ENCODE measurements around the gene COL4A2. TPM values are rescaled to one million over a fixed set of nuclear protein-coding genes. Genes with fewer than 3 reads are reported as not detected.

COL4A2 gene
- total RNA-seq, 1 donor from 2014 or later, result 290 TPM

GRCh38 chr13:110416131-110417025 lies 109.3 kb downstream of the COL4A2 start:
- DNase-seq (ENCODE audit: low read depth, low spot score), result no peak

- no peak for DNase-seq (ENCODE audit: low read depth, low spot score)
Measured at GRCh38 chr13:110418944-110419343, 111.9 kb downstream of the COL4A2 start.

GRCh38 chr13:110419381-110419791 lies 112.3 kb downstream of the COL4A2 start:
- no peak for DNase-seq (ENCODE audit: low read depth, low spot score)

GRCh38 chr13:110419946-110420345 lies 112.9 kb downstream of the COL4A2 start:
- DNase-seq (ENCODE audit: low read depth, low spot score), result no peak

GRCh38 chr13:110420626-110421025 lies 113.5 kb downstream of the COL4A2 start:
- DNase-seq (ENCODE audit: low read depth, low spot score), result no peak

- no peak for DNase-seq (ENCODE audit: low read depth, low spot score)
Measured at GRCh38 chr13:110421061-110421460, 114.0 kb downstream of the COL4A2 start.

- DNase-seq (ENCODE audit: low read depth, low spot score), result no peak
Measured at GRCh38 chr13:110421696-110422385, 114.8 kb downstream of the COL4A2 start.

GRCh38 chr13:110422913-110423688 lies 116.0 kb downstream of the COL4A2 start:
- no peak for DNase-seq (ENCODE audit: low read depth, low spot score)

GRCh38 chr13:110423689-110424302 lies 116.7 kb downstream of the COL4A2 start:
- DNase-seq (ENCODE audit: low read depth, low spot score), result no peak

GRCh38 chr13:110424569-110425443 lies 117.7 kb downstream of the COL4A2 start:
- no peak for DNase-seq (ENCODE audit: low read depth, low spot score)

GRCh38 chr13:110425444-110425780 lies 118.3 kb downstream of the COL4A2 start:
- peak; percentile 50 for DNase-seq (ENCODE audit: low read depth, low spot score)

- DNase-seq (ENCODE audit: low read depth, low spot score), result no peak
Measured at GRCh38 chr13:110426735-110427134, 119.7 kb downstream of the COL4A2 start.

- DNase-seq (ENCODE audit: low read depth, low spot score), result no peak
Measured at GRCh38 chr13:110428313-110428712, 121.2 kb downstream of the COL4A2 start.

GRCh38 chr13:110430391-110431336 lies 123.6 kb downstream of the COL4A2 start:
- no peak for DNase-seq (ENCODE audit: low read depth, low spot score)

GRCh38 chr13:110431425-110432294 lies 124.6 kb downstream of the COL4A2 start:
- DNase-seq (ENCODE audit: low read depth, low spot score), result no peak

GRCh38 chr13:110432522-110432921 lies 125.4 kb downstream of the COL4A2 start:
- DNase-seq (ENCODE audit: low read depth, low spot score), result no peak

- no peak for DNase-seq (ENCODE audit: low read depth, low spot score)
Measured at GRCh38 chr13:110433014-110433413, 125.9 kb downstream of the COL4A2 start.

GRCh38 chr13:110434629-110435028 lies 127.5 kb downstream of the COL4A2 start:
- DNase-seq (ENCODE audit: low read depth, low spot score), result no peak
